ENCODE data around the gene PTPRD.

PTPRD gene

GRCh38 chr9:8659108-8659507 is 1953.7 kb downstream of the PTPRD start:
- DNase-seq: no peak
- Histone ChIP-seq H2BK12ac (ENCODE audit: low read length) (no peak overlapping the region), H2AFZ (ENCODE audit: insufficient read depth, low read length, poor library complexity) (no peak overlapping the region), H3K27me3 (ENCODE audit: insufficient read depth, low read length) (no peaks in the 10 kb centered on the region), H3K4me2 (ENCODE audit: low read length) (no peak overlapping the region), H3K36me3 (ENCODE audit: control insufficient read depth in 1 of 2, insufficient read depth in 2 of 2, low read length in 2 of 2) (no peaks in the 10 kb centered on the region), H4K8ac (ENCODE audit: low read depth, low read length) (no peak overlapping the region), H3K4me3 (ENCODE audit: low read depth, low read length) (no peak overlapping the region), H3K18ac (ENCODE audit: low read length) (no peak overlapping the region), H2BK5ac (ENCODE audit: low read depth, low read length, poor library complexity) (no peak overlapping the region), H3K27ac (ENCODE audit: low read depth, low read length) (no peak overlapping the region), H4K12ac (ENCODE audit: low read depth, low read length) (no peak overlapping the region), H3K79me2 (ENCODE audit: control insufficient read depth, insufficient read depth, low read length, poor library complexity) (no peaks in the 10 kb centered on the region), H2BK120ac (ENCODE audit: insufficient read depth, low read length, poor library complexity) (no peak overlapping the region), H4K91ac (ENCODE audit: low read depth, low read length) (no peak overlapping the region), H3K14ac (ENCODE audit: low read length) (no peak overlapping the region), H3K79me1 (ENCODE audit: low read length) (no peaks in the 10 kb centered on the region), H3K4ac (ENCODE audit: low read depth, low read length) (no peak overlapping the region), H2AK5ac (ENCODE audit: low read length) (no peak overlapping the region), H3K9ac (ENCODE audit: low read length) (no peak overlapping the region), H3K4me1 (ENCODE audit: control insufficient read depth in 1 of 2, insufficient read depth in 2 of 2, low read length in 2 of 2) (no peaks in the 10 kb centered on the region), H3K9me3 (ENCODE audit: insufficient read depth, low read depth, low read length) (no peaks in the 10 kb centered on the region), H3K23ac (ENCODE audit: low read length) (no peak overlapping the region)

GRCh38 chr9:8655071-8655470 is 1957.7 kb downstream of the PTPRD start:
- no peaks in the 10 kb centered on the region for H3K79me2 ChIP-seq (ENCODE audit: control insufficient read depth, insufficient read depth, low read length, poor library complexity)
- no peak overlapping the region for H3K14ac ChIP-seq (ENCODE audit: low read length)
- no peak for DNase-seq
- H3K23ac ChIP-seq (ENCODE audit: low read length): no peak overlapping the region
- H3K18ac ChIP-seq (ENCODE audit: low read length): no peak overlapping the region
- H3K9me3 ChIP-seq (ENCODE audit: insufficient read depth, low read depth, low read length): no peaks in the 10 kb centered on the region
- H3K27me3 ChIP-seq (ENCODE audit: insufficient read depth, low read length): no peaks in the 10 kb centered on the region
- H3K36me3 ChIP-seq (ENCODE audit: control insufficient read depth in 1 of 2, insufficient read depth in 2 of 2, low read length in 2 of 2): no peaks in the 10 kb centered on the region
- no CpG with 5 or more reads among the region's 2 CpGs for WGBS (ENCODE audit: extremely low coverage, insufficient coverage, insufficient read length)
- H3K4me1 ChIP-seq (ENCODE audit: control insufficient read depth in 1 of 2, insufficient read depth in 2 of 2, low read length in 2 of 2): no peaks in the 10 kb centered on the region
- H3K4me2 ChIP-seq (ENCODE audit: low read length): no peak overlapping the region
- H3K4ac ChIP-seq (ENCODE audit: low read depth, low read length): no peak overlapping the region
- no peak overlapping the region for H2AFZ ChIP-seq (ENCODE audit: insufficient read depth, low read length, poor library complexity)
- H2BK12ac ChIP-seq (ENCODE audit: low read length): no peak overlapping the region
- no peak overlapping the region for H2BK120ac ChIP-seq (ENCODE audit: insufficient read depth, low read length, poor library complexity)
- H4K12ac ChIP-seq (ENCODE audit: low read depth, low read length): no peak overlapping the region
- H3K4me3 ChIP-seq (ENCODE audit: low read depth, low read length): no peak overlapping the region
- H3K9ac ChIP-seq (ENCODE audit: low read length): no peak overlapping the region
- H3K27ac ChIP-seq (ENCODE audit: low read depth, low read length): no peak overlapping the region
- no peak overlapping the region for H2AK5ac ChIP-seq (ENCODE audit: low read length)
- H2BK5ac ChIP-seq (ENCODE audit: low read depth, low read length, poor library complexity): no peak overlapping the region
- no peak overlapping the region for H4K8ac ChIP-seq (ENCODE audit: low read depth, low read length)
- no peak overlapping the region for H4K91ac ChIP-seq (ENCODE audit: low read depth, low read length)
- H3K79me1 ChIP-seq (ENCODE audit: low read length): no peaks in the 10 kb centered on the region

GRCh38 chr9:8653855-8654254 is 1958.9 kb downstream of the PTPRD start:
- no peak overlapping the region for H3K4me2 ChIP-seq (ENCODE audit: low read length)
- H3K18ac ChIP-seq (ENCODE audit: low read length): no peak overlapping the region
- no peaks in the 10 kb centered on the region for H3K27me3 ChIP-seq (ENCODE audit: insufficient read depth, low read length)
- no peak overlapping the region for H3K9ac ChIP-seq (ENCODE audit: low read length)
- no peak overlapping the region for H2AFZ ChIP-seq (ENCODE audit: insufficient read depth, low read length, poor library complexity)
- H2AK5ac ChIP-seq (ENCODE audit: low read length): no peak overlapping the region
- H3K4me1 ChIP-seq (ENCODE audit: control insufficient read depth in 1 of 2, insufficient read depth in 2 of 2, low read length in 2 of 2): no peaks in the 10 kb centered on the region
- no peak overlapping the region for H2BK120ac ChIP-seq (ENCODE audit: insufficient read depth, low read length, poor library complexity)
- H4K12ac ChIP-seq (ENCODE audit: low read depth, low read length): no peak overlapping the region
- H4K8ac ChIP-seq (ENCODE audit: low read depth, low read length): no peak overlapping the region
- H3K27ac ChIP-seq (ENCODE audit: low read depth, low read length): no peak overlapping the region
- no peak overlapping the region for H3K4me3 ChIP-seq (ENCODE audit: low read depth, low read length)
- H3K79me2 ChIP-seq (ENCODE audit: control insufficient read depth, insufficient read depth, low read length, poor library complexity): no peaks in the 10 kb centered on the region
- no peak overlapping the region for H2BK12ac ChIP-seq (ENCODE audit: low read length)
- H3K9me3 ChIP-seq (ENCODE audit: insufficient read depth, low read depth, low read length): no peaks in the 10 kb centered on the region
- no peak overlapping the region for H3K4ac ChIP-seq (ENCODE audit: low read depth, low read length)
- H4K91ac ChIP-seq (ENCODE audit: low read depth, low read length): no peak overlapping the region
- H3K14ac ChIP-seq (ENCODE audit: low read length): no peak overlapping the region
- no peaks in the 10 kb centered on the region for H3K79me1 ChIP-seq (ENCODE audit: low read length)
- no CpG with 5 or more reads among the region's 1 CpG for WGBS (ENCODE audit: extremely low coverage, insufficient coverage, insufficient read length)
- no peak for DNase-seq
- H3K23ac ChIP-seq (ENCODE audit: low read length): no peak overlapping the region
- H2BK5ac ChIP-seq (ENCODE audit: low read depth, low read length, poor library complexity): no peak overlapping the region
- no peaks in the 10 kb centered on the region for H3K36me3 ChIP-seq (ENCODE audit: control insufficient read depth in 1 of 2, insufficient read depth in 2 of 2, low read length in 2 of 2)

GRCh38 chr9:8653111-8653510 is 1959.7 kb downstream of the PTPRD start:
- Histone ChIP-seq H2BK120ac (ENCODE audit: insufficient read depth, low read length, poor library complexity) (no peak overlapping the region), H2BK12ac (ENCODE audit: low read length) (no peak overlapping the region), H4K8ac (ENCODE audit: low read depth, low read length) (no peak overlapping the region), H3K4me2 (ENCODE audit: low read length) (no peak overlapping the region), H3K9ac (ENCODE audit: low read length) (no peak overlapping the region), H2AK5ac (ENCODE audit: low read length) (no peak overlapping the region), H3K4me1 (ENCODE audit: control insufficient read depth in 1 of 2, insufficient read depth in 2 of 2, low read length in 2 of 2) (no peaks in the 10 kb centered on the region), H3K14ac (ENCODE audit: low read length) (no peak overlapping the region), H3K79me1 (ENCODE audit: low read length) (no peaks in the 10 kb centered on the region), H2AFZ (ENCODE audit: insufficient read depth, low read length, poor library complexity) (no peak overlapping the region), H3K18ac (ENCODE audit: low read length) (no peak overlapping the region), H4K12ac (ENCODE audit: low read depth, low read length) (no peak overlapping the region), H4K91ac (ENCODE audit: low read depth, low read length) (no peak overlapping the region), H3K9me3 (ENCODE audit: insufficient read depth, low read depth, low read length) (no peaks in the 10 kb centered on the region), H2BK5ac (ENCODE audit: low read depth, low read length, poor library complexity) (no peak overlapping the region), H3K79me2 (ENCODE audit: control insufficient read depth, insufficient read depth, low read length, poor library complexity) (no peaks in the 10 kb centered on the region), H3K4me3 (ENCODE audit: low read depth, low read length) (no peak overlapping the region), H3K36me3 (ENCODE audit: control insufficient read depth in 1 of 2, insufficient read depth in 2 of 2, low read length in 2 of 2) (no peaks in the 10 kb centered on the region), H3K4ac (ENCODE audit: low read depth, low read length) (no peak overlapping the region), H3K27ac (ENCODE audit: low read depth, low read length) (no peak overlapping the region), H3K23ac (ENCODE audit: low read length) (no peak overlapping the region), H3K27me3 (ENCODE audit: insufficient read depth, low read length) (no peaks in the 10 kb centered on the region)
- no CpG with 5 or more reads among the region's 2 CpGs for WGBS (ENCODE audit: extremely low coverage, insufficient coverage, insufficient read length)
- no peak for DNase-seq

GRCh38 chr9:8652255-8652654 is 1960.5 kb downstream of the PTPRD start:
- no peak overlapping the region for H3K14ac ChIP-seq (ENCODE audit: low read length)
- no peak overlapping the region for H4K12ac ChIP-seq (ENCODE audit: low read depth, low read length)
- no peaks in the 10 kb centered on the region for H3K79me1 ChIP-seq (ENCODE audit: low read length)
- no peak overlapping the region for H3K18ac ChIP-seq (ENCODE audit: low read length)
- WGBS (ENCODE audit: extremely low coverage, insufficient coverage, insufficient read length): no CpG with 5 or more reads among the region's 1 CpG
- no peaks in the 10 kb centered on the region for H3K79me2 ChIP-seq (ENCODE audit: control insufficient read depth, insufficient read depth, low read length, poor library complexity)
- no peak overlapping the region for H3K4me2 ChIP-seq (ENCODE audit: low read length)
- H3K4ac ChIP-seq (ENCODE audit: low read depth, low read length): no peak overlapping the region
- DNase-seq: no peak
- H3K36me3 ChIP-seq (ENCODE audit: control insufficient read depth in 1 of 2, insufficient read depth in 2 of 2, low read length in 2 of 2): no peaks in the 10 kb centered on the region
- H2AFZ ChIP-seq (ENCODE audit: insufficient read depth, low read length, poor library complexity): no peak overlapping the region
- no peaks in the 10 kb centered on the region for H3K27me3 ChIP-seq (ENCODE audit: insufficient read depth, low read length)
- H2BK120ac ChIP-seq (ENCODE audit: insufficient read depth, low read length, poor library complexity): no peak overlapping the region
- no peak overlapping the region for H3K23ac ChIP-seq (ENCODE audit: low read length)
- no peak overlapping the region for H3K27ac ChIP-seq (ENCODE audit: low read depth, low read length)
- H3K4me1 ChIP-seq (ENCODE audit: control insufficient read depth in 1 of 2, insufficient read depth in 2 of 2, low read length in 2 of 2): no peaks in the 10 kb centered on the region
- H4K8ac ChIP-seq (ENCODE audit: low read depth, low read length): no peak overlapping the region
- H2BK12ac ChIP-seq (ENCODE audit: low read length): no peak overlapping the region
- no peak overlapping the region for H3K4me3 ChIP-seq (ENCODE audit: low read depth, low read length)
- no peak overlapping the region for H4K91ac ChIP-seq (ENCODE audit: low read depth, low read length)
- no peak overlapping the region for H2BK5ac ChIP-seq (ENCODE audit: low read depth, low read length, poor library complexity)
- H2AK5ac ChIP-seq (ENCODE audit: low read length): no peak overlapping the region
- no peak overlapping the region for H3K9ac ChIP-seq (ENCODE audit: low read length)
- no peaks in the 10 kb centered on the region for H3K9me3 ChIP-seq (ENCODE audit: insufficient read depth, low read depth, low read length)
